HuH-7.5 (cell line): ENCODE data around the gene MAS1L.
"Not testable (repeated sequence)": the region's sequence is repeated elsewhere in the genome, so short reads cannot be mapped to it uniquely, and the experiment has no call there.

ENCODE experiments used
- DNase-seq: peaks from one replicate; pipeline ENCODE4 v3.0.0; 2011; ENCODE audit warnings: low spot score

The MAS1L gene

DNA sequence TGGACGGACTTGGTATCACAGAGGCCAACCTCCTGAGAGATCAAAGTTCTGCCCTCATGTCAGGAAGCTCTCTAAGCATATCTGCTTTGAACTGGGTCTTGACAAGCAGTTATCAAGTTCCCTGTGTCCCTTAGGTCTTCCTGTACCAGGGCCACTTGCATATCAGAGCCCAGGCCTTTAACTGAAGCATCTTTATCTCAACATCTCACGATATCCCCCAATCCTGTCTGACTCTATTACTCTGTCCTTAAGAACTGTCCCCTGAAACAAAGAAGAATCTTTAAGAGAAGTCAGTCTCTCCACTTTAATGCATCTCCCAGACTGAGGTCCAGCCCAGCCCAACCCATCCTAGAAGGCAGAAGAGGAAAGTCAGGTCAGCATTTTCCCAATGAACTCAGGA, 8.2 kb downstream of the MAS1L start:
- no peak for DNase-seq

DNA sequence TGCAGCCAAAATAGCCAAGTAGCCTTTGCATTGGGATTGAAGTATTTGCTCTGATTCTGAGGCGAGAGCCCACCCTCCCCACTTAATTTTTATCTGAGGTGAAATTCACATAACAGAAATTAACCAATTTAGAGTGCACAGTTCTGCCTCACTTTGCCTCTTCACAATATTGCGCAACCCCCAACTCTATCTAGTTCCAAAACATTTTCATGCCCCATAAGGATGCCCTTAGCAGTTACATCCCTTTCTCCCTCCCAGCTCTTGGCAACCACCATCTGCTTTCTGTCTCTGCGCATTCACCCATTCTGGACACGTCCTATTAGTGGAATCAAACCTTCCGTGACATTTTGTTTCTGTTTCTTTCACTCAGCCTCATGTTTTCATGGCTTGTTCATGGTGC, 9.0 kb downstream of the MAS1L start:
- no peak for DNase-seq

DNA sequence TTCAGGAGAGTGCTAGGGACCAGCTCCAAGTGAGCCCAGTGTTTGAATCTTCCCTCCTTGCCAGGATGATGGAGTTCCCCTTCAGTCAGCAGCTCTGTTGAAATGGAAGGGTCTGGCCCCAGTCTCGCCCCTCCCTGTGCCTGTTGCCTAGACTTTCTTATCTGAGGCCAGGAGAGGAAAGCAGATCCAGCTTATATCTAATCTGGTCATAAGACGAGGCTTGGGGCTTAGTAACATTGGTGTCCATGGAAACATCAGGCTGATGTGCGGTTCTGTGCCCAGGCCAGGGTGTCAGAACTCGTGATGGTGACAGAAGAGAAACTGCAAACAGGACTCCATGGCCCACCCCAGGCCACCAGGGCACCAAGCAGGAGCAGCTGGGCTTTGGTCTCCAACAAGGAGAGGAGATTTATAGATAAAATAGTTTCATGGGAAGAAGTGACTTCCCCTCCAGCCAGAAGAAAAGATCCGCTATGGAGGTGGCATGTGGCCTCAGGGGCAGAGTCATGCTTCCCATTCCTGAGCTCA, 9.8 kb downstream of the MAS1L start:
- no peak for DNase-seq

DNA sequence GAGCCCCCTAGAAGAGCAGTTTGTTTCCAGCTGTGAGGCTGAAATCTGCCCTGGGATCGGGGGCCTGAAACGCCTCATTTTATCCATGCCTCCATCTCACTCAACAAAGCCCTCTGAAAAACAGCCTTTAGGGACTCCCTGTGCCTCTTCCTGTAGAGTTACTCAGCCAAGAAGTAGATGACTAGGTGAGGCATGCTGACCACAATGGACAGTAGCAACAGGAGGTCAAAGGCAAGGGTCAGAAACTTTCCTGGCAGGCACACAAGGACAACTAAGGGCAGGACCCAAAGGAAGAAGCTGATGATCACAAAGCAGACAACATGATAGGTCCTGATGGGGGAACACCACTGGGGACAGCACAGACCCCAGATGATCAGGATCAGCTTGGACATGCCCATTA, 12.8 kb downstream of the MAS1L start:
- no peak for DNase-seq

DNA sequence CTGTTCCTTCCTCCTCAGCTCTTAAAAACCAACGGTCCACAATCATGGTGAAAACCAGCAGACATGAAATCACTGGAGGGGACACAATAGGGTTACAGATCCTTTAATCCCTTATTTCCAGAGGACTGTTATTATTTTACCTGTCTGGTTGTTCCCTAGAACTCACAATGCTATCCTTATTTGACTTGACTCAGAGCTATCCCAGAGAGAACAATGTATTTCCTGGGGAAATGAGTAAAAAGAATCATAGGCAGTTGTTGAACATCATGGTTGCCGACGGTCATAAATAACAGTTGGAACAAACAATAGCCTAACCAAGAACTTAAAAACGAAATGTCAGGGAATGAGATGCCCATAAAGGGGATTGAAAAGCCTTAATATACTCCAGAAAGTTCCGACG, 21.5 kb downstream of the MAS1L start:
- no peak for DNase-seq

DNA sequence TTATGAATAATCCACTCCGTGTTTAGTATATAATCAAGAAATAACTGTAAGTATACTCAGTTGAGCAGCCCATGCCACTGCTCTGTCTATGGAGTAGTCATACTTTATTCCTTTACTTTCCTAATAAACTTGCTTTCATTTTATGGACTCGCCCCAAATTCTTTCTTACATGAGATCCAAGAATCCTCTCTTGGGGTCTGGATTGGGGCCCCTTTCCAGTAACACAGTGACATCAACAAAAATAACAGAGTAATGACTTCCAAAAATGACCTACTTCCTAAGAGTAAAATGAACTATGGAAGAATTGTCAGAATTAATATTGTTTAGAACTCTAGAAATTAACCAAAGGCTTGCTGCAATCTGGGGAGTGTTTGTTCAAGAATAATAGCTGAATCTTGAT, 22.0 kb downstream of the MAS1L start:
- DNase-seq: no peak

DNA sequence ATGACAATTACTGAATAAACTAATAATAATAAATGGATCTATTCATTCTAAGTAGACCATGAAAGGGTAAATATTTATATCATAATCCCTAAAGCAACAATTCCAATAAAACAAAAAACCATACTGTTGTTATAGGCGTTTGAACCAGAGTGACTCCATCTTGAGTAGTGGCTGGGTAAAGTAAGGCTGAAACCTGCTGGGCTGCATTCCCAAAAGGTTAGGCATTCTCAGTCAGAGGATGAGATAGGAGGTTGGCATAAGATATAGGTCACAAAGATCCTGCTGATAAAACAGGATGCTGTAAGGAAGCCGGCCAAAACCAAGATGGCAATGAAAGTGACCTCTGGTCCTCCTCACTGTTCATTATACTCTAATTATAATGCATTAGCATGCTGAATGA, 22.5 kb downstream of the MAS1L start:
- DNase-seq: no peak

DNA sequence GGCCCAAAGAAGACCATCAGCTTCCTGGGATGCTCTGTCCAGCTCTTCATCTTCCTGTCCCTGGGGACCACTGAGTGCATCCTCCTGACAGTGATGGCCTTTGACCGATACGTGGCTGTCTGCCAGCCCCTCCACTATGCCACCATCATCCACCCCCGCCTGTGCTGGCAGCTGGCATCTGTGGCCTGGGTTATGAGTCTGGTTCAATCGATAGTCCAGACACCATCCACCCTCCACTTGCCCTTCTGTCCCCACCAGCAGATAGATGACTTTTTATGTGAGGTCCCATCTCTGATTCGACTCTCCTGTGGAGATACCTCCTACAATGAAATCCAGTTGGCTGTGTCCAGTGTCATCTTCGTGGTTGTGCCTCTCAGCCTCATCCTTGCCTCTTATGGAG, 25.7 kb downstream of the MAS1L start:
- no peak for DNase-seq

DNA sequence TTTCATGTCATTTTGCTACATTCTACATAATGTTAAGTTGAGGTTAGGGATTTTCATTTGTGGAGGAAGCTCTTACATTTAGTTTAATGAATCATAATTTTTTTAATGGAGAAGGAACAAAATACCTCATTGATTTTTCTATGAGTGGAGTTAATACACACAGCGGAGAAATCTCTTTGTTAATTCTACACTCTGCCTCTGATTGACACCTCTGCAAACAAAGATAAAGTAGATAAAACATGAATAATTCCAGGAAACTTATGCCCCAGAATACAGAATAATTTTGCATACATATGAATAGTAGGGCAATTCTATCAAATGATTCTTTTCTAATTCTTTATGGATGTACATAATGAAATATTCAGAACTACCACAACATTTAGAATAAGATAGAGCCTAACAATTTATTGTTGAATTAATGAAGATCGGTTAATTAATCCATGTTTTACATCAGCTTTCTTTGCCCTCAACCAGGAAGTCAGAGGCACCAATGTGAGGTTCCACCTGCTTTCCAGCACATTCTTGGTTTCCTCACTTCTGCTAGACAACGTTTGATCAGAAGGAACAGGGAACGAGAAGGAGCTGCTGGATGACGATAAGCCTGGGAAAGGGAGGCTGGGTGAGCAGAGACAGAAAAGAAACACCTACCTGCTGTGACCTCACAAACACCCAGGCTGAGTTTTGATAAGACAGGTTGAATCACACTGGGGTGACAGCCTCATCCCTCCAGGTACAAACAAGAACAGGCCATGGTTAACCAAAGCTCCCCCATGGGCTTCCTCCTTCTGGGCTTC, 26.5 kb downstream of the MAS1L start:
- no peak for DNase-seq

DNA sequence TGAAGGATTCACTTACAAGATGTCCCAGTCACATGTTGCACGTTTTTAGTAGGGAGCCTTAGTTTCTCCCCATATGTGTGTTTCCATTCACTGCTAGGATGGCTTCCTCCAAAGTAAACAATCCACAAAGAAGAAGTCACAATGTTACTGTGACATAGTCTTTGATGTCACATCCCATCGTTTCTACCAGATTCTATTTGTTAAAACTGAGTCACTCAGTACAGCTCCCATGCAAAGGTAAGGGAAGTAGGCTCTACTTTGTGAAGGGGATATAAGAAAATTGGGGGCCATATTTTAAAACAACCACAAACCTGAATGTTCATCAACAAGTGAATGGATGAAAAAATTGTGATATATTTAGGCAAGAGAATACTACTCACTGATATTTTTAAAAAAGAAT, 30.8 kb downstream of the MAS1L start, which contains the start of the genes OR11A1 and OR2H1:
Gene OR11A1, minus strand, starts transcription at position 101 of the 400 bp plus-strand sequence. CDS start 29,430 bp downstream, outside the sequence.
Gene OR2H1, plus strand, starts transcription at position 185 of the 400 bp plus-strand sequence. CDS start 4,615 bp downstream, outside the sequence.
- no peak for DNase-seq

DNA sequence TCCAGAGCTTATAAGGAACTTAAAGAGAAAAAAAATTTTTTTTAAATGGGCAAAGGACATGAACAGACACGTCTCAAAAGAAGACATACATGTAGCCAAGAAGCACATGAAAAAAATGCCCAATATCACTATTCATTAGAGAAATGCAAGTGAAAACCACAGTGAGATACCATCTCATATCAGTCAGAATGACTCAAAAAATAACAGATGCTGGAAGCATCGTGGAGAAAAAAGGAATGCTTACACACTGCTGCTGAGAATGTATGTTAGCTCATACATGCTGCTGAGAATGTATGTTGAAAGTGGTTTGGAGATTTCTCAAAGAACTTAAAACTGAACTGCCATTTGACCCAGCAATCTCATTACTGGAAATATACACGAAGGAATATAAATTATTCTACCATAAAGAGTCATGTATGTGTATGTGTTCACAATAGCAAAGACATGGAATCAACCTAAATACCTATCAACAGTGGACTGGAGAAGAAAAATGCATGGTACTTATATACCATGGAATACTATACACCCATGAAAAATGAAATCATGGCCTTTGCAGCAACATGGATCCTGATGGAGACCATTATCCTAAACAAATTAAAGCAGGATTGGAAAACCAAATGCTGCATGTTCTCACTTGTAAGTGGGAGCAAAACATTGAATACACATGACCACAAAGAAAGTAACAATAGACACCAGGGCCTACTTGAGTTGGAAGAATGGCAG, 36.1 kb downstream of the MAS1L start:
- DNase-seq: no peak

DNA sequence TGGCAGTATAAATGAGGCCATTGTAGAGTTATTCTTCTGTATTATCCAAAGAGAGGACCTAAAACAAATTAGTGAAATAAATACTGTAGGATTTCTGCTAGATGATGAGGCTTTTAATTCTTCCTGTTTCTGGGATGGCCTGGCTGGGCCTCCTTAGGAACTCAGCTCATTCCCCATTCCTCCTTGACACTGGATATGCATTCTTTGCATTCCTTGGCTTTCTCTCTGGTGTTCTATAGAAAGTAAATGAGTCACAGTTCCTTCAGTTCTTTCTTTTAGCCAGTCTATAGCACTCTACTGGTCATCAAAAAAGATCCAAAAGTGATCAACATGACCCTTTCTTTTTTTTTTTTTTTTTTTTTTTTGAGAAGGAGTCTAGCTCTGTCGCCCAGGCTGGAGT, 40.1 kb downstream of the MAS1L start:
- DNase-seq: no peak

DNA sequence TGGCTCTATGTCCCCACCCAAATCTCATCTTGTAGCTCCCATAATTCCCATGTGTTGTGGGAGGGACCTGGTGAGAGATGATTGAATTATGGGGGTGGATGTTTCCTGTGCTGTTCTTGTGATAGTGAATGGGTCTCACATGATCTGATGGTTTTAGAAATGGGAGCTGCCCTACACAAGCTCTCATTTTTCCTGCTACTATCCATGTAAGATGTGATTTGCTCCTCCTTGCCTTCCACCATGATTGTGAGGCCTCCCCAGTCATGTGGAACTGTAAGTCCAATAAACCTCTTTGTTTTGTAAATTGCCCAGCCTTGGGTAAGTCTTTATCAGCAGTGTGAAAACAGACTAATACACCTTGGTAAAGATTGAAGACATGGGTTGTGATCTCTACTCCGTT, 43.7 kb downstream of the MAS1L start:
- not testable (repeated sequence) for DNase-seq

DNA sequence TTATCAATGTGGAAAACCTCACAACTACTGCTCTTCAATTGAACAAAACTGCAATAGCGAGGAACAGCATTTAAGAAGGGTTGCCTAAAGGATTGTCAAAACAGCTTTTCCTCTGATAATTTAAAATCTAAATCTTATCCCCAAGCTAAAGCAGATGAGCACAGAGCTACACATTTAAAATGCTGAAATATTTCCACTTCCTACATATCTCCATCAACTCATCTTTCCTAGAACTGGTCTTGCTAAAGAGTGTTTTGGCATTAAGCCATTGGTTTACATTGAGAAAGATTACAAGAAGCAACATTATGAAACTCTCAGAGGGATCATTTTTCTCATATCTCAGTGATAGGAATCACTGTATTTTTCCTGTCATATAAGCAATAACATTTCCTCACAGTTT, 45.0 kb downstream of the MAS1L start:
- DNase-seq: no peak

DNA sequence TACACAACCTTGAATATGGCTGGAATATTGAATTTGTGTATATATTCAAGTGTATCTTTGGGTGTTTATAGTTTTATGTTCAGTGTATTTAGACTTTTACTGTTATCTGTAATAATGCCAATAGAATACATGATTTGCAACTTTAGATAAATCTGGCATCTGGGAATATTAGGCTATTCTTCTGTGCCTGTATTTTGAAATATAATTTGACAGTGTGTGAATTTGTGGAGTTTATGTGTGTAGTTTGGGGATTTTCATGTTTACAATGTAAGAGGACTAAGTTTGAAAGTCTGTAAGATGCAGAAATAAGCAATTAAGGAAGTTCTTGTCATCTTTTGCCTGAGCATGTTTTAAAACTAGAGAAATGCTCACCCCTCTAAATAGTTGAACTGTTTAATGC, 48.8 kb downstream of the MAS1L start, which contains the start of gene OR10C1:
Gene OR10C1, plus strand, starts transcription at position 301 of the 400 bp plus-strand sequence. CDS start 710 bp downstream, outside the sequence.
- no peak for DNase-seq

DNA sequence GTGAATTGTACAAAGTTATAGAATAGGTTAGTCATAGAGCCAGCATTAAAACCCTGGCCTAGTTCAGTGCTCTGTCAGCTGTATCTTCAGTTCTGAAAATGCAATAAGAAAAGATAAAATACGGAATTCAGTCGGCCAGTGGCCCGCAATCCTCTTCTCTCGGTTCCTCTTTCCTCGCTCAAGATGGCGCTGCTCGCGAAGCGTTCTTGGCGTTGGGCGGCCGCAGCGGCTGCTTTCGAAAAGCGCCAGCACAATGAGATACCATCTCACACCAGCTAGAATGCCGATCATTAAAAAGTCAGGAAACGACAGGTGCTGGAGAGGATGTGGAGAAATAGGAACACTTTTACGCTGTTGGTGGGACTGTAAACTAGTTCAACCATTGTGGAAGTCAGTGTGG, 51.0 kb downstream of the MAS1L start:
- not testable (repeated sequence) for DNase-seq
